Measurements from ENCODE around the gene SPSB3. TPM values are rescaled to one million over a fixed set of nuclear protein-coding genes. Genes with fewer than 3 reads are reported as not detected.

SPSB3 gene
- polyA plus RNA-seq, 1 donor (not counting 4 experiments of a cell fraction or from before 2014, with no cell fraction given): 9.5 TPM

- Histone ChIP-seq H3K36me3 (ENCODE audit: control insufficient read depth in 2 of 2, extremely low read depth in 1 of 2, insufficient read depth in 2 of 2, low read length in 2 of 2) (peaks cover 3 to 16% of the 10 kb centered on the region in 2 experiments), H3K9me3 (ENCODE audit: control insufficient read depth, low read depth, low read length) (no peaks in the 10 kb centered on the region), H3K9ac (ENCODE audit: control insufficient read depth, extremely low read depth, insufficient read depth, low read length) (no peak overlapping the region), H3K27me3 (ENCODE audit: control insufficient read depth, extremely low read depth, insufficient read depth, low read length) (no peaks in the 10 kb centered on the region), H3K4me3 (ENCODE audit: control insufficient read depth in 2 of 3, extremely low read depth in 1 of 3, insufficient read depth in 2 of 3, low read depth in 1 of 3, low read length in 3 of 3) (no peak overlapping the region), H4K20me1 (ENCODE audit: control insufficient read depth, extremely low read depth, insufficient read depth, low read length) (peaks cover 2% of the 10 kb centered on the region), H3K27ac (ENCODE audit: control insufficient read depth, insufficient read depth, low read length) (no peak overlapping the region), H3K4me1 (ENCODE audit: control insufficient read depth, extremely low read depth, insufficient read depth, low read length) (peaks cover 19% of the 10 kb centered on the region), H3K9me1 (ENCODE audit: control insufficient read depth, extremely low read depth, insufficient read depth, low read length) (peaks cover 4% of the 10 kb centered on the region), H2AFZ (ENCODE audit: control insufficient read depth, low read length) (no peak overlapping the region), H3K4me2 (ENCODE audit: control insufficient read depth, extremely low read depth, insufficient read depth, low read depth, low read length) (no peak overlapping the region), H3K79me2 (ENCODE audit: control insufficient read depth, insufficient read depth, low read length) (peaks cover 26% of the 10 kb centered on the region)
- dilution Hi-C loops (cut with MboI; ENCODE audit: extremely low pct_ligation_motif_present, low sequenced_read_pairs): no loop called here
- TF ChIP-seq EZH2 (IDR thresholded peaks at IDR 0.05; ENCODE audit: low read length): no peak
- TF ChIP-seq, protein P1, sequence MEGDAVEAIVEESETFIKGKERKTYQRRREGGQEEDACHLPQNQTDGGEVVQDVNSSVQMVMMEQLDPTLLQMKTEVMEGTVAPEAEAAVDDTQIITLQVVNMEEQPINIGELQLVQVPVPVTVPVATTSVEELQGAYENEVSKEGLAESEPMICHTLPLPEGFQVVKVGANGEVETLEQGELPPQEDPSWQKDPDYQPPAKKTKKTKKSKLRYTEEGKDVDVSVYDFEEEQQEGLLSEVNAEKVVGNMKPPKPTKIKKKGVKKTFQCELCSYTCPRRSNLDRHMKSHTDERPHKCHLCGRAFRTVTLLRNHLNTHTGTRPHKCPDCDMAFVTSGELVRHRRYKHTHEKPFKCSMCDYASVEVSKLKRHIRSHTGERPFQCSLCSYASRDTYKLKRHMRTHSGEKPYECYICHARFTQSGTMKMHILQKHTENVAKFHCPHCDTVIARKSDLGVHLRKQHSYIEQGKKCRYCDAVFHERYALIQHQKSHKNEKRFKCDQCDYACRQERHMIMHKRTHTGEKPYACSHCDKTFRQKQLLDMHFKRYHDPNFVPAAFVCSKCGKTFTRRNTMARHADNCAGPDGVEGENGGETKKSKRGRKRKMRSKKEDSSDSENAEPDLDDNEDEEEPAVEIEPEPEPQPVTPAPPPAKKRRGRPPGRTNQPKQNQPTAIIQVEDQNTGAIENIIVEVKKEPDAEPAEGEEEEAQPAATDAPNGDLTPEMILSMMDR (optimal IDR thresholded peaks at IDR 0.05 in 1 of 3, IDR thresholded peaks at IDR 0.05 in 1 of 3, conservative IDR thresholded peaks at IDR 0.05 in 1 of 3; ENCODE audit: extremely low read depth in 1 of 3, insufficient read depth in 2 of 3, low read length in 3 of 3): no peak
- DNase-seq (ENCODE audit: low read depth, low spot score): no peak
- FAIRE-seq: no peak
Measured at GRCh38 chr16:1777375-1778199, 4.8 kb downstream of the SPSB3 start.

- Histone ChIP-seq H3K9ac (ENCODE audit: control insufficient read depth, extremely low read depth, insufficient read depth, low read length) (no peak overlapping the region), H3K9me3 (ENCODE audit: control insufficient read depth, low read depth, low read length) (no peaks in the 10 kb centered on the region), H3K4me3 (ENCODE audit: control insufficient read depth in 2 of 3, extremely low read depth in 1 of 3, insufficient read depth in 2 of 3, low read depth in 1 of 3, low read length in 3 of 3) (no peak overlapping the region), H3K36me3 (ENCODE audit: control insufficient read depth in 2 of 2, extremely low read depth in 1 of 2, insufficient read depth in 2 of 2, low read length in 2 of 2) (peaks cover 3 to 16% of the 10 kb centered on the region in 2 experiments), H3K79me2 (ENCODE audit: control insufficient read depth, insufficient read depth, low read length) (peaks cover 32% of the 10 kb centered on the region), H3K4me1 (ENCODE audit: control insufficient read depth, extremely low read depth, insufficient read depth, low read length) (peaks cover 22% of the 10 kb centered on the region), H3K4me2 (ENCODE audit: control insufficient read depth, extremely low read depth, insufficient read depth, low read depth, low read length) (no peak overlapping the region), H4K20me1 (ENCODE audit: control insufficient read depth, extremely low read depth, insufficient read depth, low read length) (peaks cover 2% of the 10 kb centered on the region), H3K9me1 (ENCODE audit: control insufficient read depth, extremely low read depth, insufficient read depth, low read length) (peaks cover 4% of the 10 kb centered on the region), H3K27ac (ENCODE audit: control insufficient read depth, insufficient read depth, low read length) (no peak overlapping the region), H2AFZ (ENCODE audit: control insufficient read depth, low read length) (no peak overlapping the region), H3K27me3 (ENCODE audit: control insufficient read depth, extremely low read depth, insufficient read depth, low read length) (no peaks in the 10 kb centered on the region)
- no peak for DNase-seq (ENCODE audit: low read depth, low spot score)
- dilution Hi-C loops (cut with MboI; ENCODE audit: extremely low pct_ligation_motif_present, low sequenced_read_pairs): no loop called here
- TF ChIP-seq, protein P1 (optimal IDR thresholded peaks at IDR 0.05 in 1 of 3, IDR thresholded peaks at IDR 0.05 in 1 of 3, conservative IDR thresholded peaks at IDR 0.05 in 1 of 3; ENCODE audit: extremely low read depth in 1 of 3, insufficient read depth in 2 of 3, low read length in 3 of 3): no peak
- no peak for TF ChIP-seq EZH2 (IDR thresholded peaks at IDR 0.05; ENCODE audit: low read length)
- no peak for FAIRE-seq
Measured at GRCh38 chr16:1776991-1777374, 5.4 kb downstream of the SPSB3 start.
